Muscle layer of duodenum (tissue), 2 donors: ENCODE data around the gene PLK1.
"Not testable (repeated sequence)": the region's sequence is repeated elsewhere in the genome, so short reads cannot be mapped to it uniquely, and the experiment has no call there.

Experiments
- H3K27ac ChIP-seq: one replicate; pipeline ENCODE4 v1.7.0; 2013; ENCODE audit warnings: mild to moderate bottlenecking, low read length
- H3K27me3 ChIP-seq: one replicate; pipeline ENCODE4 v1.7.0; 2013; ENCODE audit warnings: low read depth, mild to moderate bottlenecking, control low read depth, low read length
- H3K36me3 ChIP-seq, 2 donors: one replicate each; pipeline ENCODE4 v1.7.0; 2013; ENCODE audit warnings: low read length in 2 of 2, control low read depth in 1 of 2, mild to moderate bottlenecking in 1 of 2; ENCODE audit not compliant: insufficient read depth in 2 of 2, control insufficient read depth in 1 of 2
- H3K4me1 ChIP-seq, 2 donors: one replicate each; pipeline ENCODE4 v1.7.0; 2013; ENCODE audit warnings: low read length in 2 of 2, mild to moderate bottlenecking in 2 of 2, control low read depth in 1 of 2, moderate library complexity in 1 of 2; ENCODE audit not compliant: insufficient read depth in 2 of 2, control insufficient read depth in 1 of 2
- H3K4me3 ChIP-seq, 2 donors: one replicate each; pipeline ENCODE4 v1.7.0; 2013; ENCODE audit warnings: low read length in 2 of 2, low read depth in 1 of 2, mild to moderate bottlenecking in 1 of 2
- H3K9me3 ChIP-seq, 2 donors: one replicate each; pipeline ENCODE4 v1.7.0; 2013; ENCODE audit warnings: low read length in 2 of 2, control low read depth in 1 of 2, mild to moderate bottlenecking in 1 of 2; ENCODE audit not compliant: control insufficient read depth in 1 of 2
- donor health status: healthy.

The PLK1 gene

DNA sequence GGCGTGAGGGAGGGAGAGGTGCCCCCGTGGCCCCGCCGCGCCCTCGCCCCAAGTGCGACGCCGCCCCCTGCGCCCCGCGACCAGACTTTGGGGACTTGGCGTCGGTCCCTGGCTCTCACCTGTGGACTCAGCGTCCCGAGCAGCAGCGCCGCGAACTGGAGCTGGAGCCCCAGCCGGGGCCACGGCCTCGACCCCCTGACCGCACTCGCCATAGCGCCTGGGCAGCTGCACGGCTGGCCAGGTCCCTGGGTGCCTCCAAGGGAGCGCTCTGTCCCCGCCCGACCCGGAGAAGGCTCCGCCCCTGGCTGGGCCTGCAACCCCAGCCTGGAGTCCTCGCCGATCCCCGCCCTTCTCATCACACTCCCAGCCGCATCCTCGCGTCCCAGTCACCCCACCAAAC lies 34.3 kb downstream of the PLK1 start, which contains the start of gene ERN2:
Gene ERN2, minus strand, starts transcription at position 247 of the 400 bp plus-strand sequence. Its CDS starts 35 bp downstream, at position 212.
- Histone ChIP-seq H3K27ac (peak within 1 kb of the TSS; percentile 69), H3K4me1 (peaks cover 0 to 4% of the 10 kb centered on the region in 2 donors), H3K27me3 (peaks cover 12% of the 10 kb centered on the region), H3K4me3 (peak within 1 kb of the TSS in 1 of 2 donors; percentile 48), H3K36me3 (peaks cover 0 to 4% of the 10 kb centered on the region in 2 donors), H3K9me3 (peaks cover 5 to 18% of the 10 kb centered on the region in 2 donors)

DNA sequence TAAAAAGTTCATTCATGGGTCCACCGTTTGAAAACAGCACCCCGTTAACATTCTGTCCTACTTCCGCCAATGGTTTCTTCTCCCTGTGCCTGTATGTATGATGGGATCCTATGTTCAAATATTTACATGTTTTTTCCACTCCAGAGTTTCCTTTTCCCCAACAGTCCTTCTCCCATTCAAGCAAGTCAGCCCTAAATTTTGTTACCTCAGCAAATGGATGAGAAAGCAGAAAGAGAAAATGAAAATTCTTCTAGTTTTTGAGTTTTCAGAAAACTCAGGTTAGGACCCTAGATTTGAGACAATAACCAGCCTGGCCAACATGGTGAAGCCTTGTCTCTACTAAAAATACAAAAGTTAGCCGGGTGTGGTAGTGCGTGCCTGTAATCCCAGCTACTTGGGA lies 37.8 kb downstream of the PLK1 start:
- no peak overlapping the region for H3K27ac ChIP-seq
- peaks cover 0 to 4% of the 10 kb centered on the region in 2 donors for H3K4me1 ChIP-seq
- H3K36me3 ChIP-seq, result no peaks in the 10 kb centered on the region
- H3K27me3 ChIP-seq, result peaks cover 8% of the 10 kb centered on the region
- H3K4me3 ChIP-seq, result no peak overlapping the region
- H3K9me3 ChIP-seq, result no peaks in the 10 kb centered on the region

DNA sequence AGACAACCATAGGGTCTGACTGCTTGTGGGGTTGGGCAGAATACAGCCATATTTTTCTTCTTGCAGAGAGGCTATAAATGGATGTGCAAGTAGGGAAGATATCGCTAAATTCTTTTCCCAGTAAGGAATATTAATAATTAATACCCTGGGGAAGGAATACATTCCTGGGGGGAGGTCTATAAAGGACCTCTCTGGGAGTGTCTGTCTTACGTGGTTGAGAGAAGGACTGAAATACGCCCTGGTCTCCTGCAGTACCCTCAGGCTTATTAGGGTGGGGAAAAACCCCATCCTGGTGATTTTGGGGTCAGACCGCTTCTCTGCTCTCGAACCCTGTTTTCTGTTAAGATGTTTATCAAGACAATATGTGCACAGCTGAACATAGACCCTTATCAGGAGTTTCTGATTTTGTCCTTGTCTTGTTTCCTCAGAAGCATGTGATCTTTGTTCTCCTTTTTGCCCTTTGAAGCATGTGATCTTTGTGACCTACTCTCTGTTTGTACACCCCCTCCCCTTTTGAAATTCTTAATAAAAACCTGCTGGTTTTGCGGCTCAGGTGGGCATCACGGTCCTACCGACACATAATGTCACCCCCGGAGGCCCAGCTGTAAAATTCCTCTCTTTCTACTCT lies 44.0 kb downstream of the PLK1 start:
- H3K4me3 ChIP-seq, H3K27ac ChIP-seq, H3K27me3 ChIP-seq, H3K9me3 ChIP-seq, H3K36me3 ChIP-seq, H3K4me1 ChIP-seq: not testable (repeated sequence)

DNA sequence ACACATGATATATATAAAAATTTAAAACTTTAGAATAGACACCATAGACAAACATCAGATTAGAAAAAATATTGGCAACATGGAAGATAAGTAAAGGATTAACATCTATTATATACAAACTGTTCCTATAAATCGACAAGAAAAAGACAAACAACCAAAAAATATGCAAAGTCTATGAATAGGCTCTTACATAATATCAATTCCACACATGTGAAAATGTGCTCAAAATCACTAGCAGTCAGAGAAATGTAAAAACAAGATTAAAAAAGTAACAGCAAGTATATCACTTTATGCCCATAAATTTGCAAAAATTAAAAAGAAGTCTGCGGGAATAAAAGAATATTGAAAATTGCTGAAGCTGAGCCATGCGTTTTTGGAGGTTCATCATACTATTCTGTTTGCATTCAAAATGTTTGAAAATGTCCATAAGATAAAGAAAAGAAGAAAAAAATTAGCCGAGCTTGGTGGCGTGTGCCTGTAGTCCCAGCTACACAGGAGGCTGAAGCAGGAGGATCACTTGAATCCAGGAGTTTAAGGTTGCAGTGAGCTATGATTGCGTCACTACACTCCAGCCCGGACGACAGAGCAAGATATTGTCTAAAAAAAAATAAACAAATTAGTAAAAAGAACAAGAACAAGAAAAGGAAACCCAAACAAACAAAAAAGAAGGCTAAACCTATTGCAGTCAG lies 45.6 kb downstream of the PLK1 start:
- Histone ChIP-seq H3K27me3 (no peaks in the 10 kb centered on the region), H3K36me3 (no peaks in the 10 kb centered on the region), H3K27ac (no peak overlapping the region), H3K4me3 (no peak overlapping the region), H3K4me1 (no peaks in the 10 kb centered on the region), H3K9me3 (peaks cover 0 to 7% of the 10 kb centered on the region in 2 donors)

DNA sequence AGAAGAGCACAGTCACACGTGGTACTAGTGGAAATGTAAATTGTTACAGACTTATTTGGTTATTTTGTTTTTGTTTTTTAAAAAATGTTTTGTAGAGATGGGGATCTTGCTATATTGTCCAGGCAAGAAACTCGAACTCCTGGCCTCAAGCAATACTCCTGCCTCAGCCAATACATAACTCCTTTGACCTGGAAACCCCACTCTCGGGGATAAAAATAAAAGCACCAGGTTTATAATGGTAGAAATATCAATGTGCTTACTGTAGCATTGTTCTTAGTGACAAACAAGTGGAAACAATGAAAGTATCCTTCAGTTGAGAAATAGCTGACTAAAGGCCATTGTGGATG lies 46.1 kb downstream of the PLK1 start:
- Histone ChIP-seq H3K9me3 (peaks cover 0 to 7% of the 10 kb centered on the region in 2 donors), H3K4me3 (no peak overlapping the region), H3K4me1 (no peaks in the 10 kb centered on the region), H3K27me3 (no peaks in the 10 kb centered on the region), H3K36me3 (no peaks in the 10 kb centered on the region), H3K27ac (no peak overlapping the region)

DNA sequence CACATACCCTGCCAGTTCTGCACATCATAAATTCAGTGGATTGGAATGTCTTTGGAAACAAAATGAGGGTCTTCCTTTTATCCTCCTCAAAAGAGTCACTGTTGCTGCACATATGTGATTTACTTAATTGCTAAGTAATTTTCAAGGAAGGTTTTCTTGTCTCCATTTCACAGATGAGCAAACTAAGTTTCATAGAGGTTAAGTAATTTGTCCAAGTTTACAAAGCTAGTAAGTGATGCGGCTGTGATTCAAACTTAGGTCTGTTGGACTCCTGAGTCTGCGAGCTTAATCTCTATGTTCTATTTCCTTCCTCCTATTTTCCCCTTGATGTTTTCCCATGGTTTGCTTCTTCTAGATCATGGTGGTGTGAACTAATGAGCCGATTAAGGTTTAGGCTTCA lies 48.0 kb downstream of the PLK1 start:
- Histone ChIP-seq H3K27me3 (no peaks in the 10 kb centered on the region), H3K4me1 (no peaks in the 10 kb centered on the region), H3K36me3 (no peaks in the 10 kb centered on the region), H3K4me3 (no peak overlapping the region), H3K27ac (no peak overlapping the region), H3K9me3 (peaks cover 0 to 7% of the 10 kb centered on the region in 2 donors)

DNA sequence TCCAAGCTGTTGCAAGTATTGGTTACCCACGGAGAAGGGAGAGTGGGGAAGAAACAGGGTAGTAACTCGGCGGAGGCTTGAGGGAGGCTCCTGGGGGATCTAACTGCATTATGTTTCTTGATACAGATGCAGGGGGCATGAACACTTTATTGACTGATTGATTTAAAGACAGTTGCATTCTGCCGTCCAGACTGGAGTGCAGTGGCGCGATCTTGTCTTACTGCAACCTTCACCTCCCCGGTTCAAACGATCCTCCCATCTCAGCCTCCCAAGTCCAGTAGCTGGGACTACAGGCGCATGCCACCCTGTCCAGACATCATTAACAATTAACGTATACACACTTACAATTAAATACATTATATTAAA lies 49.4 kb downstream of the PLK1 start:
- H3K9me3 ChIP-seq, result peaks cover 0 to 2% of the 10 kb centered on the region in 2 donors
- no peaks in the 10 kb centered on the region for H3K27me3 ChIP-seq
- H3K36me3 ChIP-seq, result no peaks in the 10 kb centered on the region
- no peak overlapping the region for H3K4me3 ChIP-seq
- H3K4me1 ChIP-seq, result no peaks in the 10 kb centered on the region
- no peak overlapping the region for H3K27ac ChIP-seq

DNA sequence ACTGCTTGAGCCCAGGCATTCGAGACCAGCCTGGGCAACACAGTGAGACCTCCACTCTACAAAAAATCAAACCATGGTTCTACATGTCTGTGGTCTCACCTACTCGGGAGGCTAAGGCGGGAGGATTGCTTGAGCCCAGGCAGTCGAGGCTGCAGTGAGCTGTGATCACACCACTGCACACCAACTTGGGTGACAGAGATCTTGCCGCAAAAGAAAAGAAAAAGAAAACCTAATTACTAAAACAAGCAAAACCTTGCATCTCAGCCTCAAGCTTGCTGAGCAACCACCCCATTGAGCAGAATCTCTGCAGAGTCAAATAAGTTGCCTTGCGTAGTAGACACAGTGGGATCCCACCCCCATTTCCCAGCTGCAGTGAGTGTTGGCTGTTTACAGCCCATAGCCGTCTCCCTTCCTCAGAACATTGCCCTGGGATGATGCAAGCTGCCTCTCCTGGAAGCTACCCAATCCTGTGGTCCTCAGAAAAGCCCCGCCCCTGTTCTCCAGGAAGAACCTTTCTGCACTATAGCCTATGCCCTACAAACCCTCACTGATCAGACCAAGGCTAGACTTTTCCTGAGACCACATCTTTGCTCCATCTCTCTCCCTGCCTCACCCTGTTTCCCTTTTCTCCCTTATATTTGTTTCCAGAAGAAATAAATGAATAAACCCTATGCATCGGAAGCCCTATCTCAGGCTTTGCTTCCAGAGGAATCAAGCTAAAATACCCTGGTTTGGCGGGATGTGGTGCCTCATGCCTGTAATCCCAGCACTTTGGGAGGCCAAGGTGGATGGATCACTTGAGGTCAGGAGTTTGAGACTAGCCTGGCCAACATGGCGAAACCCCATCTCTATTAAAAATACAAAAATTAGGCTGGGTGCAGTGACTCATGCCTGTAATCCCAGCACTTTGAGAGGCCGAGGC lies 51.1 kb downstream of the PLK1 start:
- Histone ChIP-seq H3K27ac (no peak overlapping the region), H3K4me3 (no peak overlapping the region), H3K4me1 (no peaks in the 10 kb centered on the region), H3K9me3 (no peaks in the 10 kb centered on the region), H3K27me3 (no peaks in the 10 kb centered on the region), H3K36me3 (no peaks in the 10 kb centered on the region)

DNA sequence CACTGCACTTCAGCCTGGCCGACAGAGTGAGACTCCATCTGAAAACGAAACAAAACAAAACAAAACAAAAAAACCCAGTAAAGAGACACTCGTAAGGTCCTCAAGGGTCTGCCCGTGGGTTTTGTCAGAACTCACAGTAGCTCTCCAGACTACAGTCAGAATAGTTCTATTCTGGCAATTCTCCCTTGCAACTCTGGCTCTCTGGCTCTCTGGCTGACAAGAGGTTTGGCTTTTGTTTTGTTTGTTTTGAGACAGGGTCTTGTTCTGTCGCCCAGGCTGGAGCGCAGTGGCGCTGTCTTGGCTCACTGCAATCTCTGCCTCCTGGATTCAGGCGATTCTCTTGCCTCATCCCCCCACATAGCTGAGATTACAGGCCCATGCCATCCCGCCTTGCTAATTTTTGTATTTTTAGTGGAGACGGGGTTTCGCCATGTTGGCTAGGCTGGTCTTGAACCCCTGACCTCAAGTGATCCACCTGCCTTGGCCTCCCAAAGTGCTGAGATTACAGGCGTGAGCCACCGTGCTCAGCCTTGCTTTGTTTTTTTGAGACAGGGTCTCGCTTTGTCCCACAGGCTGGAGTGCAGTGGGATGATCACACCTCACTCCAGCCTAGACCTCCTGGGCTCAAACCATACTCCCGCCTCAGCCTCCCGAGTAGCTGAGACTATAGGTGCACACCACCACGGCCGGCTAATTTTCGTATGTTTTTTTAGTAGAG lies 55.6 kb downstream of the PLK1 start:
- H3K27me3 ChIP-seq, result no peaks in the 10 kb centered on the region
- H3K4me1 ChIP-seq, result no peaks in the 10 kb centered on the region
- no peaks in the 10 kb centered on the region for H3K9me3 ChIP-seq
- no peak overlapping the region for H3K4me3 ChIP-seq
- H3K36me3 ChIP-seq, result no peaks in the 10 kb centered on the region
- H3K27ac ChIP-seq, result no peak overlapping the region

DNA sequence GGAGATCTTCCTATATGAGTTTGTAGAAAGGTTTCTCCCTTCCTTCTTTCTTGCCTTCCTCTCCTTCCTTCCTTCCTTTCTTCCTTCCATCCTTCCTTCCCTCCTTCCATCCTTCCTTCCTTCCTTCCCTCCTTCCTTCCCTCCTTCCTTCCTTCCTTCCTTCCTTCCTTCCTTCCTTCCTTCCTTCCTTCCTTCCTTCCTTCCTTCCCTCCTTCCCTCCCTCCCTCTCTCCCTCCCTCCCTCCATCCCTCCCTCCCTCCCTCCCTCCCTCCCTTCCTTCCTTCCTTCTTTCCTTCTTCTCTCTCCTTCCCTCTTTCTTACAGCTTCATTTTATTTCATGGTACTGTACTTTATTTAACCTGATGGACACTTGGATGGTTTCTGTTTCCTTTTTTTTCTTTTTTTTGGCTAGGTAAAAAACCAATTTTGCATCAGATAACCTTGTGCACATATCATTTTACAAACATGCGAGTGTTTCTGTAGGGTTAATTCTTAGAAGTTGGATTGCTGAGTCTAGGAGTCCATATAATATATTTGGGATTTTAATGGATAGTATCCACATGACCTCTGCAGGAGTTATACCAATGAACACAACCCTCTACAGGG lies 58.8 kb downstream of the PLK1 start:
- H3K9me3 ChIP-seq, H3K27ac ChIP-seq, H3K36me3 ChIP-seq, H3K4me1 ChIP-seq, H3K27me3 ChIP-seq, H3K4me3 ChIP-seq: not testable (repeated sequence)
